GM18526 (cell line): Measurements from ENCODE around the gene HELZ.

ENCODE experiments used
- POLR2A ChIP-seq: IDR thresholded peaks from 3 replicates; pipeline ENCODE4 v1.6.1; 2011; ENCODE audit not compliant: insufficient read length; ENCODE audit errors: extremely low read depth

HELZ gene

GRCh38 chr17:67216578-67217320 lies 28.2 kb downstream of the HELZ start:
- TF ChIP-seq POLR2A, result no peak

DNA sequence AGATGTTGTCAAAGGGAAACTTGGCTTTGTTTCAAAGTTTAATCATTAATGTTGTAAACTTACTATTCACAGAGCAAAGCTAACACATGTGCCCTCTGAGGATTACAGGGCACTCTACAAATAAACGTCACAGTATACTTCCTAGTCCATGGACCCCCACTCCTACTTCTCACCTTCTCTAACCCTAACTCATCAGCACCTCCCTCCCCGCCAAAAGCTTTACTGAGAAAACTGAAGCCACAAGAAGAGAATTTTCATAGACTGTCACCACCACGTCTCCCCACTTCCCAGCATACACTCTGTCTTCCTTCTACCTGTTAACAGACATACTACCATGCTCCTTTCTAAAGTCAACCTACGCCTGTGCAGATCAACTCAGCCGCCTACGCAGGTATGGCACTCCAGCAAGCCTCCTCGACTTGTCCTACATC lies 29.0 kb downstream of the HELZ start:
- TF ChIP-seq POLR2A, result no peak

- TF ChIP-seq POLR2A, result no peak
These were observed 32.1 kb downstream of the HELZ start for GRCh38 chr17:67212714-67213417.

GRCh38 chr17:67212231-67212630 lies 32.8 kb downstream of the HELZ start:
- no peak for TF ChIP-seq POLR2A

DNA sequence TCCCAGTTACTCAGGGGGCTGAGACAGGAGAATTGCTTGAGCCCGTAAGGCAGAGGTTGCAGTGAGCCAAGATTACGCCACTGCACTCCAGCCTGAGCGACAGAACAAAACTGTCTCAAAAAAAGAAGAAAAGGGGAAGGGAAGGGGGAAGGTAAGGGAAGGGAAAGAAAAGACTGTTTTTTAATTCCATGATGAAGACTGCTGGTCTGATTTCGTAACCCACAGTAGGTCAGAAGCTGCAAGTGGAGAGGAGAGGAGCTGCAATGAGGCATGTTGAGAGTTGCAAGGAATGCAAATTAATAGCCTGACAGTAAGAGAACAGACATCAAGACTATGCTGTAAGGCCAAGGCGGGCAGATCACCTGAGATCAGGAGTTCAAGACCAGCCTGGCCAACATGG lies 33.3 kb downstream of the HELZ start:
- no peak for TF ChIP-seq POLR2A

GRCh38 chr17:67210915-67211314 lies 34.1 kb downstream of the HELZ start:
- TF ChIP-seq POLR2A, result no peak

GRCh38 chr17:67208232-67208631 lies 36.8 kb downstream of the HELZ start:
- TF ChIP-seq POLR2A, result no peak

DNA sequence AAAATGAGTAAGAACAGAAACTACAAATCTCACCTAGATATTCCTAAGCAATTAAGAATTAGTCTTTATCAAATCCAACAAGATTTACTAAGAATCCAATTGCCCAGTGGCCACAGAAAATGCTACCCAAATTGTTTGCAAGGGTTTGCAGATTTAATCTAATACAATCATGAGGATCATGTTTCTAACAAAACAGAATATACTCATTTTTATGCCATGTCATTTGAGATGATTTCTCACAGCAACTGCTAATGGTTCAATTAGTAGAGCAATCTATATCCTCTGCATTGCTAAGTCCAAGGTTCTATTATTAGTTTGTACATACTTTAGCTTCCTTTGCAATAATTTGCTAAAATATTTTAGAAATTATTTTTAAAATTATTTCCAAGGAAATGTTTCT lies 41.2 kb downstream of the HELZ start:
- TF ChIP-seq POLR2A, result no peak

DNA sequence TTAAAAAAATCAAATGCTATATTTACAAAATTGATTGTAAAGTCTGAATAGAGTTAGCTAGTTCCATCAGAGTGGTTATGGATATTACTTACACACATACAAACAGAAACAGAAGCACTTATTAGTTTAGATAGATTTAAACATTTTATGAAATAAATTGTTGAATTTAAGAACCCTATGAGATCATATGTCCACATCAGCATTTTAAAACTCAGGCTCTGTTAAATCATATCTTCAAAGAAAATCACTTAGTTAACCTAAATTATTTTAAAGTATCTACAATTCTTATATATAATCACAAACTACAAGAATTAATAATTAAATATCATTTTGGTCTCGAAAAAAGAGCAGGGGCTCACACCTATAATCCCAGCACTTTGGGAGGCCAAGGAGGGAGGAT lies 42.5 kb downstream of the HELZ start:
- no peak for TF ChIP-seq POLR2A

GRCh38 chr17:67200727-67201301 lies 44.2 kb downstream of the HELZ start:
- TF ChIP-seq POLR2A, result no peak

- no peak for TF ChIP-seq POLR2A
These were observed 46.9 kb downstream of the HELZ start for GRCh38 chr17:67198131-67198530.

- no peak for TF ChIP-seq POLR2A
These were observed 48.6 kb downstream of the HELZ start for GRCh38 chr17:67196422-67196821.

DNA sequence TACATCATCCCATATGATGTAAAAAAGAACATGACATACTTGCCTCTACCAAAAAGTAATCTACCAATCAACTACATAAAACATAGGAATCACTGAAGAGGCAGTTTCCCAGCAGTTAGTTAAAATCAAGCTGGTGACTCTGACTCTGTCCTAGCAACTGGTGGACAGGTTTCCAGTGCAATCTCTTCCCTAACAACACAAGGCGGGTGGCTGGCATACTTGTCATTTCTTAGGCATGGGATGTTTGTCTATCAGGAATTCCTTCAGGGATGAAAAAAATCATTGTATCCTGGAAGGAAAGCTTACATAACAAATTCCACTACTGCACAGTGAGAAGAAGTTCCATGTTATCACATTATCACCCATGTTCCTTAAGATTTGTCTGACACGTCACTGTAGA lies 50.9 kb downstream of the HELZ start:
- no peak for TF ChIP-seq POLR2A

DNA sequence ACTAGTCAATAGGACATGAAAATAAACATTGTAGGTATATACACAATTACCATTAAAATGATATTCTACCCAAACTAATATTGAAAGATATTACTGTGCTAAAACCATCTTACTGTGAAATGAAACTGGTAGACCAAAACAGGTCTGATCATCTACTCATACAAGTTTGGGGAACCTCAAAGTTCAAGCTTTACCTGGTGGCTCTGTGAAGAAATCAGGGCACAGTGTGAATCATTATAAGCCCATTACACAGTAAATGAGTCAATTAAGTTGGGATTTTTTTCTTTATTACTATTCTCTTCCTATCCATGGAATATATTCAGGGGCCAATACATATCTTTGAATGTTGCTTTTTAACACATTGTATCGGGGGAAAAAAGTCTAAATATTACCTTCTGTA lies 57.1 kb downstream of the HELZ start:
- TF ChIP-seq POLR2A, result no peak

GRCh38 chr17:67186782-67187181 lies 58.2 kb downstream of the HELZ start:
- no peak for TF ChIP-seq POLR2A

- no peak for TF ChIP-seq POLR2A
These were observed 61.5 kb downstream of the HELZ start for GRCh38 chr17:67183531-67183930.
